ENCODE data around the gene KCNK16.
"Not testable (repeated sequence)": the region's sequence is repeated elsewhere in the genome, so short reads cannot be mapped to it uniquely, and the experiment has no call there.

KCNK16 gene

GRCh38 chr6:39304951-39305350 is 17.6 kb downstream of the KCNK16 start:
- DNase-seq: no peak

- DNase-seq: no peak
These were observed 18.9 kb downstream of the KCNK16 start for GRCh38 chr6:39303425-39304153.

GRCh38 chr6:39302669-39303424 is 19.7 kb downstream of the KCNK16 start:
- DNase-seq: peak; percentile 93

- no peak for DNase-seq
These were observed 20.5 kb downstream of the KCNK16 start for GRCh38 chr6:39302011-39302410.

GRCh38 chr6:39301606-39302005 is 20.9 kb downstream of the KCNK16 start:
- DNase-seq: no peak

GRCh38 chr6:39300739-39301138 is 21.8 kb downstream of the KCNK16 start:
- no peak for DNase-seq

- DNase-seq: no peak
These were observed 24.4 kb downstream of the KCNK16 start for GRCh38 chr6:39298061-39298460.

- DNase-seq: no peak
These were observed 25.5 kb downstream of the KCNK16 start for GRCh38 chr6:39296745-39297640.

- no peak for DNase-seq
These were observed 26.9 kb downstream of the KCNK16 start for GRCh38 chr6:39295611-39296011.

- DNase-seq: no peak
These were observed 27.6 kb downstream of the KCNK16 start for GRCh38 chr6:39294899-39295298.

GRCh38 chr6:39294133-39294532 is 28.4 kb downstream of the KCNK16 start:
- DNase-seq: no peak

- no peak for DNase-seq
These were observed 29.9 kb downstream of the KCNK16 start for GRCh38 chr6:39292637-39293036.

GRCh38 chr6:39289490-39289889 is 33.0 kb downstream of the KCNK16 start:
- no peak for DNase-seq

GRCh38 chr6:39287601-39288000 is 34.9 kb downstream of the KCNK16 start:
- DNase-seq: no peak

- not testable (repeated sequence) for DNase-seq
These were observed 35.9 kb downstream of the KCNK16 start for GRCh38 chr6:39286596-39286995.

GRCh38 chr6:39282774-39283173 is 39.7 kb downstream of the KCNK16 start:
- no peak for DNase-seq

GRCh38 chr6:39281312-39281980 is 41.1 kb downstream of the KCNK16 start:
- DNase-seq: no peak

GRCh38 chr6:39280247-39280731 is 42.2 kb downstream of the KCNK16 start:
- DNase-seq: no peak

- no peak for DNase-seq
These were observed 43.0 kb downstream of the KCNK16 start for GRCh38 chr6:39279539-39279938.

- DNase-seq: no peak
These were observed 46.0 kb downstream of the KCNK16 start for GRCh38 chr6:39276379-39276995.

- no peak for DNase-seq
These were observed 47.6 kb downstream of the KCNK16 start for GRCh38 chr6:39274903-39275302.

- no peak for DNase-seq
These were observed 48.0 kb downstream of the KCNK16 start for GRCh38 chr6:39274471-39274870.
